Measurements from ENCODE around the gene SYCE1.
"Not testable (repeated sequence)": the region's sequence is repeated elsewhere in the genome, so short reads cannot be mapped to it uniquely, and the experiment has no call there.

DNA sequence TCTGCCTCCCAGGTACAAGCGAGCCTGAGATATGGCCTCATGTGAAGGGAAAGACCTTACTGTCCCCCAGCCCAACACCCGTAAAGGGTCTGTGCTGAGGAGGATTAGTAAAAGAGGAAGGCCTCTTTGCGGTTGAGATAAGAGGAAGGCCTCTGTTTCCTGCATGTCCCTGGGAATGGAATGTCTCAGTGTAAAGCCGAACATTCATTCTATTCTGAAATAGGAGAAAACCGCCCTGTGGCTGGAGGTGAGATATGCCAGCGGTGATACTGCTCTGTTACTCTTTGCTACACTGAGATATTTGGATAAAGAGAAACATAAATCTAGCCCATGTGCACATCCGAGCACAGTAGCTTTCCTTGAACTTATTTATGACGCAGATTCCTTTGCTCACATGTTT is 34.5 kb upstream of the SYCE1 start:
- TF ChIP-seq CTCF (IDR thresholded peaks at IDR 0.05; ENCODE audit: borderline replicate concordance, extremely low read depth, low read length, poor library complexity, severe bottlenecking); EZH2 (IDR thresholded peaks at IDR 0.05; ENCODE audit: borderline replicate concordance, low read depth, low read length, severe bottlenecking): not testable (repeated sequence)

All from DND-41 (cell line).